ENCODE data around the gene LHCGR. TPM values are rescaled to one million over a fixed set of nuclear protein-coding genes. Genes with fewer than 3 reads are reported as not detected.

LHCGR gene
- total and polyA plus RNA-seq, 2 experiments from 2014 or later: 0.45 to 0.66 TPM

GRCh38 chr2:48717846-48718245, 37.7 kb downstream of the LHCGR start (continued):
- no peak for TF ChIP-seq ZNF462 (CRISPR knock-in tag; IDR thresholded peaks at IDR 0.05)

DNA sequence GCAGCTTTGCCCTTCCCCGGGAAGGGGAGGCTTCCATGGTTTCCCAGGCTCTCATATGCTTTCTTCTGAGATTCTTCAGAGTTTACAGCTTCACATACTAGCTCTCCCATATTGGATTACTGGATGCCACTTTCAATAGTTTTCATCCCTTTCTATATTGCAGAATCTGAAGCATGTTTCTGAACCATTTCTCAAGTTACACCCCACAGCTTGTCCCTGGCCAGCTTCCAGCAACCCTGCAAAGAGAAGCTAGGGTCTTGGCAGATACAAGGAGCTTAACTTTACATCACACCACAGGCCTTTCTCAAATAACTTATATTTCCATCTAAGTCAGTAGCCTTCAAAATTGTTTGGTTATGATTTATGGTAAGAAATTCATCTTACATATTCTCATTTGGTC, 39.6 kb downstream of the LHCGR start:
- Histone ChIP-seq H3F3A (replicated peaks; ENCODE audit: low read depth) (no peaks in the 10 kb centered on the region), H3K4me2 (no peak overlapping the region), H4K20me1 (replicated peaks; ENCODE audit: insufficient read depth) (no peaks in the 10 kb centered on the region), H3K27me3 (ENCODE audit: insufficient read depth) (no peaks in the 10 kb centered on the region), H3K4me3 (no peak overlapping the region), H3K36me3 (ENCODE audit: insufficient read depth) (no peaks in the 10 kb centered on the region), H3K4me1 (ENCODE audit: insufficient read depth) (0 out of 2 replicates have a peak, but pooled peaks cover 8% of the 10 kb centered on the region), H3K79me2 (replicated peaks; ENCODE audit: insufficient read depth) (no peaks in the 10 kb centered on the region), H3K27ac (ENCODE audit: low read depth) (no peak overlapping the region), H2AFZ (no peak overlapping the region), H3K9me2 (ENCODE audit: insufficient read depth) (0 out of 2 replicates have a peak, but pooled peaks cover 3% of the 10 kb centered on the region)
- DNase-seq (ENCODE audit: low spot score) (no peak), ATAC-seq (no peak; the same call in 2 of the 3 replicates)
- Mint-ChIP-seq H3K4me3 (no peak overlapping the region), H3K9me3 (no peaks in the 10 kb centered on the region), H3K36me3 (ENCODE audit: low read depth) (no peaks in the 10 kb centered on the region), H3K27ac (no peak overlapping the region), H3K4me1 (peaks cover 24% of the 10 kb centered on the region), H3K27me3 (ENCODE audit: insufficient read depth, low read depth, poor library complexity) (no peaks in the 10 kb centered on the region)
- TF ChIP-seq EZH2 (IDR thresholded peaks at IDR 0.05; ENCODE audit: low read depth, unreplicated experiment) (no peak), EZH2phosphoT487 (IDR thresholded peaks at IDR 0.05; ENCODE audit: unreplicated experiment) (no peak), ZNF331 (CRISPR knock-in tag; IDR thresholded peaks at IDR 0.05; ENCODE audit: low read depth) (no peak), ZNF462 (CRISPR knock-in tag; IDR thresholded peaks at IDR 0.05) (no peak)

Measured in GM23338 (cell line).